Mesendoderm (in vitro differentiated cells): ENCODE data around the gene SLC11A1.

Experiments
- DNase-seq: peaks from one replicate; pipeline ENCODE4 v3.0.0; 2013
- H2AK5ac ChIP-seq: 2 replicates; pipeline ENCODE4 v1.6.1; 2013; ENCODE audit warnings: low read length, inconsistent platforms
- H2BK120ac ChIP-seq: 2 replicates; pipeline ENCODE4 v1.6.1; 2013; ENCODE audit warnings: low read depth, mild to moderate bottlenecking, low read length, moderate library complexity, mixed read lengths
- H2BK15ac ChIP-seq: replicated peaks from 2 replicates; pipeline ENCODE4 v1.6.1; 2013; ENCODE audit warnings: low read depth, mild to moderate bottlenecking, moderate library complexity
- H2BK5ac ChIP-seq: 2 replicates; pipeline ENCODE4 v1.6.1; 2013; ENCODE audit warnings: low read length, inconsistent platforms
- H3K18ac ChIP-seq: 2 replicates; pipeline ENCODE4 v1.6.1; 2013; ENCODE audit warnings: mild to moderate bottlenecking, low read length, mixed read lengths
- H3K23ac ChIP-seq: one replicate; pipeline ENCODE4 v1.6.1; 2013; ENCODE audit warnings: low read length
- H3K27ac ChIP-seq: 2 replicates; pipeline ENCODE4 v1.5.1; 2013; ENCODE audit warnings: low read depth, mild to moderate bottlenecking, inconsistent platforms, low read length, moderate library complexity
- H3K27me3 ChIP-seq: 2 replicates; pipeline ENCODE4 v1.6.1; 2013; ENCODE audit warnings: low read length, control low read depth, mild to moderate bottlenecking, inconsistent platforms; ENCODE audit not compliant: insufficient read depth, poor library complexity
- H3K36me3 ChIP-seq: 2 replicates; pipeline ENCODE4 v1.6.1; 2013; ENCODE audit warnings: low read length, inconsistent platforms; ENCODE audit not compliant: control insufficient read depth, insufficient read depth
- H3K4ac ChIP-seq: one replicate; pipeline ENCODE4 v1.6.1; 2013; ENCODE audit warnings: low read depth, mild to moderate bottlenecking, low read length, moderate library complexity
- H3K4me1 ChIP-seq: 2 replicates; pipeline ENCODE4 v1.6.1; 2013; ENCODE audit warnings: low read depth, low read length, inconsistent platforms; ENCODE audit not compliant: control insufficient read depth
- H3K4me2 ChIP-seq: 2 replicates; pipeline ENCODE4 v1.6.1; 2013; ENCODE audit warnings: low read length
- H3K4me3 ChIP-seq: 2 replicates; pipeline ENCODE4 v1.5.1; 2013; ENCODE audit warnings: mild to moderate bottlenecking, low read length
- H3K56ac ChIP-seq: one replicate; pipeline ENCODE4 v1.6.1; 2013; ENCODE audit warnings: low read length
- H3K79me1 ChIP-seq: 2 replicates; pipeline ENCODE4 v1.6.1; 2013; ENCODE audit warnings: low read length, inconsistent platforms
- H3K79me2 ChIP-seq: 2 replicates; pipeline ENCODE4 v1.6.1; 2013; ENCODE audit warnings: mild to moderate bottlenecking, low read length; ENCODE audit not compliant: control insufficient read depth, insufficient read depth
- H3K9ac ChIP-seq: 2 replicates; pipeline ENCODE4 v1.6.1; 2013; ENCODE audit warnings: low read length, inconsistent platforms
- H4K5ac ChIP-seq: one replicate; pipeline ENCODE4 v1.6.1; 2013; ENCODE audit warnings: low read length
- H4K8ac ChIP-seq: one replicate; pipeline ENCODE4 v1.6.1; 2013; ENCODE audit warnings: low read depth, mild to moderate bottlenecking, control low read depth, low read length, moderate library complexity
- WGBS: extraction: QIAGEN DNeasy Blood & Tissue Kit; methylation state at CpG from one replicate; pipeline ENCODE4 v1.1.7; 2013; ENCODE audit warnings: low lambda C conversion rate, missing lambda C conversion rate; ENCODE audit not compliant: insufficient coverage; ENCODE audit errors: extremely low coverage; 5-methylcytosine and 5-hydroxymethylcytosine counted together

SLC11A1 gene

DNA sequence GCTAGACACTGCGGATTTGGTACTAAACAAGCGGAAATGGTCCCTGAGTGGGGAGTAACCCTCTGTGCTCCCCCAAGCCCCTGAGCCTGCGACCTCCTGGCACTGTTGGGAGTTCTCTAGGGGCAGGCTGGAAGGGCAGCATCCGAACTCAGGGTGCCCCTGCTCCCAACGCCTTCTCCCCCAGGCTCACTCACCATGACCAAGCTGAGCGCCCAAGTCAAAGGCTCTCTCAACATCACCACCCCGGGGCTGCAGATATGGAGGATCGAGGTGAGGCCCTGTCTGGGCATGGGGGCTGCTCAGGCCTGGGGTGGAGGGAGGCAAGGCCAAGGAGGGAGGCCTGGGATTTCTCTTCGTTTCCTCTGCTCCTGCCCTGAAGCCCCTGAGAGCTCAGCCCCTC, 41.5 kb downstream of the SLC11A1 start:
- Histone ChIP-seq H3K36me3 (no peaks in the 10 kb centered on the region), H3K79me2 (no peaks in the 10 kb centered on the region), H3K4ac (no peak overlapping the region), H3K9ac (no peak overlapping the region), H3K4me1 (peaks cover 5% of the 10 kb centered on the region), H3K56ac (no peak overlapping the region), H2AK5ac (no peak overlapping the region), H3K23ac (no peak overlapping the region), H2BK15ac (no peak overlapping the region), H4K5ac (no peak overlapping the region), H3K4me3 (no peak overlapping the region), H3K4me2 (no peak overlapping the region), H3K79me1 (no peaks in the 10 kb centered on the region), H2BK5ac (no peak overlapping the region), H2BK120ac (no peak overlapping the region), H4K8ac (no peak overlapping the region), H3K27ac (no peak overlapping the region), H3K18ac (no peak overlapping the region), H3K27me3 (no peaks in the 10 kb centered on the region)
- WGBS: no CpG with 5 or more reads among the region's 9 CpGs
- no peak for DNase-seq

DNA sequence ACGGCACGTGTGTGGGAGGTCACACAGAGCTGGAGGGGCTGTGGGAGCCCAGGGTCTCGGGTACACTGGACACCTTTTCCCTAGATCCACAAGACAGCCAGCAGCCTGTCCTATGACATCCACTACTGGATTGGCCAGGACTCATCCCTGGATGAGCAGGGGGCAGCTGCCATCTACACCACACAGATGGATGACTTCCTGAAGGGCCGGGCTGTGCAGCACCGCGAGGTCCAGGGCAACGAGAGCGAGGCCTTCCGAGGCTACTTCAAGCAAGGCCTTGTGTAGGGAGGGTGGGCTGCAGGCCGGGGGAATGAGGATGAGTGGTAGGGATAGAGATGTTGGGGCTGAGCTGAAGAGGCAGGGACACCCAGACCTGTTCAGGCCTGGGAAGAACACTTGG, 43.5 kb downstream of the SLC11A1 start:
- Histone ChIP-seq H3K27me3 (no peaks in the 10 kb centered on the region), H4K8ac (no peak overlapping the region), H2BK15ac (no peak overlapping the region), H3K18ac (no peak overlapping the region), H3K4me2 (no peak overlapping the region), H3K4me1 (no peaks in the 10 kb centered on the region), H2BK120ac (no peak overlapping the region), H3K23ac (no peak overlapping the region), H3K9ac (no peak overlapping the region), H3K79me1 (no peaks in the 10 kb centered on the region), H2BK5ac (no peak overlapping the region), H3K4me3 (no peak overlapping the region), H4K5ac (no peak overlapping the region), H3K56ac (no peak overlapping the region), H3K27ac (no peak overlapping the region), H3K36me3 (no peaks in the 10 kb centered on the region), H3K79me2 (no peaks in the 10 kb centered on the region), H3K4ac (no peak overlapping the region), H2AK5ac (no peak overlapping the region)
- DNase-seq: no peak
- no CpG with 5 or more reads among the region's 10 CpGs for whole genome bisulfite sequencing

DNA sequence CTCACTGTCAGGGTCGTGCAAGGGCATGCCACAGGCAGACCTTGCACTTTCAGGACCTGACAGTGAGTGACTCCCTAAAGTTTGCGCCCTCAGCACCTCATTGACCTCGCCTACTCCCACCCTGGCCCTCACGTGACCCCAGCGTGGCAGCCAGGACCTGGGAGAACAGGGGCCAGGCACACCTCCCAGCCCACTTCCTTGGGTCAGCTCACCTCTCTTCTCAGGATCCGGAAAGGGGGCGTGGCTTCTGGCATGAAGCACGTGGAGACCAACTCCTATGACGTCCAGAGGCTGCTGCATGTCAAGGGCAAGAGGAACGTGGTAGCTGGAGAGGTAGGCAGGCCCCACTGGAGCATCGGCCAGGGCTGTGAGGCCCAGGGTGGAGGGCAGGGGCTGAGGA, 45.7 kb downstream of the SLC11A1 start:
- Histone ChIP-seq H3K9ac (no peak overlapping the region), H3K79me2 (no peaks in the 10 kb centered on the region), H2BK5ac (no peak overlapping the region), H2AK5ac (no peak overlapping the region), H3K4me1 (no peaks in the 10 kb centered on the region), H3K4me2 (no peak overlapping the region), H3K27me3 (no peaks in the 10 kb centered on the region), H3K18ac (no peak overlapping the region), H3K79me1 (no peaks in the 10 kb centered on the region), H2BK15ac (no peak overlapping the region), H4K5ac (no peak overlapping the region), H3K56ac (no peak overlapping the region), H3K36me3 (no peaks in the 10 kb centered on the region), H3K4me3 (no peak overlapping the region), H4K8ac (no peak overlapping the region), H3K4ac (no peak overlapping the region), H2BK120ac (no peak overlapping the region), H3K23ac (no peak overlapping the region), H3K27ac (no peak overlapping the region)
- no CpG with 5 or more reads among the region's 11 CpGs for WGBS
- peak; percentile 29 for DNase-seq

DNA sequence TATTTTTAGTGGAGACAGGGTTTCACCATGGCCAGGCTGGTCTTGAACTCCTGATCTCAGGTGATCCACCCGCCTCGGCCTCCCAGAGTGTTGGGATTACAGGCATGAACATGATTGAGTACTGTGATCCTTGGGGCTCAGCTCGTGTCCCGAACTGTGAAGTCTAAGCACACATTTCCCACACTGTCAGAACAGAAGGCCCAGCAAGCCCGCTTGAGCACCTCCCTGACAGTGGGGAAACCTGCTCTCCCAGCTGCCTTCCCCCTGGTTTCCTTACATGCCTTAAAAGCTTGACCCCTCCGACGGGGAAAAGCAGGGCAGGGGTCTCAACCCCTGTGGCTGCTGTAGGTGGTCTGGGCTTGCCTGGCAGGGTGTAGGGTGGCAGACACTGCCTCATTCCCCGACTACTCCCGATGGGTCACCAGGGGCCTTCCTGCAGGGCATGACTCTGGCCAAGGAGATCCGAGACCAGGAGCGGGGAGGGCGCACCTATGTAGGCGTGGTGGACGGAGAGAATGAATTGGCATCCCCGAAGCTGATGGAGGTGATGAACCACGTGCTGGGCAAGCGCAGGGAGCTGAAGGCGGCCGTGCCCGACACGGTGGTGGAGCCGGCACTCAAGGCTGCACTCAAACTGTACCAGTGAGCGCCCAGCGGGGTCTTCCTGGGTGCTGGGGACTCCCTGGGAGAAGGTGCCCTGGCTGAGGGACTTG, 46.9 kb downstream of the SLC11A1 start:
- Histone ChIP-seq H3K79me2 (no peaks in the 10 kb centered on the region), H3K4me2 (no peak overlapping the region), H3K23ac (no peak overlapping the region), H2BK5ac (no peak overlapping the region), H4K5ac (no peak overlapping the region), H3K4ac (no peak overlapping the region), H3K27ac (no peak overlapping the region), H3K4me1 (no peaks in the 10 kb centered on the region), H2BK120ac (no peak overlapping the region), H2AK5ac (no peak overlapping the region), H3K4me3 (no peak overlapping the region), H3K56ac (no peak overlapping the region), H3K18ac (no peak overlapping the region), H3K27me3 (no peaks in the 10 kb centered on the region), H3K9ac (no peak overlapping the region), H4K8ac (no peak overlapping the region), H3K79me1 (no peaks in the 10 kb centered on the region), H2BK15ac (no peak overlapping the region), H3K36me3 (no peaks in the 10 kb centered on the region)
- WGBS: no CpG with 5 or more reads among the region's 24 CpGs
- DNase-seq: no peak

DNA sequence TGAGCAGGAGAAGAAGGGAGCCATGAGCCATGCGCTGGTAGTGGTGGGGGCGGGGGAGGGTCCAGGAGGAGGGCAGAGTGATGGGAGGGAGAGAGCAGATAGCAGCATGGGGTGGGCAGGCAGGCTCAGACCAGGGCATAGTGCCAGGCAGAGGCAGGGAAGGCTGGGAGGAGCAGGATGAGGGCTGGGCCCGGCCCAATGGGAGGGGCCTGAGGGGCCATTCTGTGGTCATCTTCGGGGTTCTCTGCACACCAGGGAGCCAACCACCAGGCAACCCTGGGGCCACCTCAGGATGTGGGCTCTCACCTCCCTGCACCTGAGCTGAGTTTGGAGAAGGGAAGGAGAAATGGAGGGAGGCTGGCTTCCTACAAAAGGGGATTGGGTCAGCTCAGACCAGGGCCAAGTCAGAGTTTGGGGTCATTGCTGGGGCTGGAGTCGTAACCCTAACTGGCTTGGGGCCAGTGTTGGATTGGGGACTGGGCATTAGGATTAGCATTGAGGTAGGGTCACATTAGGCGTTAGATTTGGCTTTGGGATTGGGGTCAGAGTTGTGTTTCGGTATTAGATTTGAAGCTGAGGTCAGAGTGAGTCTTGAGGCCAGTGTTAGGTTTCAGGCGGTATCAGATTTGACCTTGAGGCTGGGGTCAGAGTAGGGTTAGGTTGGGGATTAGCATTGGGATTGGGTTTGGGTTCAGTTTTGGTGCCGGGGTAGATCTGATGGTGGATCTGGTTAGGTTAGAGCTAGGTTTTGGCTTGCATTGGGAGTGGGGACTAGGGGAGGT, 48.0 kb downstream of the SLC11A1 start:
- Histone ChIP-seq H3K18ac (no peak overlapping the region), H3K23ac (no peak overlapping the region)

More for the DNA sequence above, 48.0 kb downstream of the SLC11A1 start:
- no peak overlapping the region for H2AK5ac ChIP-seq
- H3K4me2 ChIP-seq: no peak overlapping the region
- no peak overlapping the region for H2BK5ac ChIP-seq
- H3K4ac ChIP-seq: no peak overlapping the region
- H3K79me1 ChIP-seq: no peaks in the 10 kb centered on the region
- no peak for DNase-seq
- no CpG with 5 or more reads among the region's 9 CpGs for WGBS
- H4K8ac ChIP-seq: no peak overlapping the region
- H3K79me2 ChIP-seq: no peaks in the 10 kb centered on the region
- no peaks in the 10 kb centered on the region for H3K4me1 ChIP-seq
- H3K56ac ChIP-seq: no peak overlapping the region
- H3K27me3 ChIP-seq: no peaks in the 10 kb centered on the region
- no peak overlapping the region for H2BK15ac ChIP-seq
- no peak overlapping the region for H4K5ac ChIP-seq
- H2BK120ac ChIP-seq: no peak overlapping the region
- no peak overlapping the region for H3K4me3 ChIP-seq
- H3K9ac ChIP-seq: no peak overlapping the region
- H3K27ac ChIP-seq: no peak overlapping the region
- H3K36me3 ChIP-seq: no peaks in the 10 kb centered on the region
